GM23338 (cell line): ENCODE data around the gene DYNC2H1. TPM values are rescaled to one million over a fixed set of nuclear protein-coding genes. Genes with fewer than 3 reads are reported as not detected.

Source experiments
- ATAC-seq: fragments of 200-7000 bp; cut with Tn5 transposase; 3 replicates; pipeline ENCODE4 v1.9.1; 2020
- DNase-seq: peaks from one replicate; pipeline ENCODE4 v3.0.0-alpha.2; 2015; ENCODE audit warnings: low spot score
- H2AFZ ChIP-seq: fragments of 200-600 bp; sonication (generic); 2 replicates; pipeline ENCODE4 v1.8.0; 2016; ENCODE audit warnings: antibody characterized with exemption, mild to moderate bottlenecking, moderate library complexity
- H3F3A ChIP-seq: fragments of 200-600 bp; sonication (generic); replicated peaks from 2 replicates; pipeline ENCODE4 v1.8.0; 2017; ENCODE audit warnings: antibody characterized with exemption, mixed run types, low read depth
- H3K27ac ChIP-seq: fragments of 200-600 bp; sonication (generic); 2 replicates; pipeline ENCODE4 v1.6.1; 2016; ENCODE audit warnings: low read depth
- H3K27me3 ChIP-seq: fragments of 200-600 bp; sonication (generic); 2 replicates; pipeline ENCODE4 v1.8.0; 2016; ENCODE audit warnings: mild to moderate bottlenecking, mixed run types, moderate library complexity; ENCODE audit not compliant: insufficient read depth
- H3K36me3 ChIP-seq: fragments of 200-600 bp; sonication (generic); 2 replicates; pipeline ENCODE4 v1.8.0; 2016; ENCODE audit warnings: mild to moderate bottlenecking; ENCODE audit not compliant: insufficient read depth
- H3K4me1 ChIP-seq: fragments of 200-600 bp; sonication (generic); 2 replicates; pipeline ENCODE4 v1.8.0; 2016; ENCODE audit warnings: mild to moderate bottlenecking, moderate library complexity; ENCODE audit not compliant: insufficient read depth
- H3K4me2 ChIP-seq: fragments of 200-600 bp; sonication (generic); 2 replicates; pipeline ENCODE4 v1.7.1; 2017; ENCODE audit warnings: mixed run types
- H3K4me3 ChIP-seq: fragments of 200-600 bp; sonication (generic); 2 replicates; pipeline ENCODE4 v1.6.1; 2016; ENCODE audit warnings: mixed run types
- H3K79me2 ChIP-seq: fragments of 200-600 bp; sonication (generic); replicated peaks from 2 replicates; pipeline ENCODE4 v1.8.0; 2017; ENCODE audit warnings: mild to moderate bottlenecking; ENCODE audit not compliant: insufficient read depth
- H3K9me2 ChIP-seq: fragments of 200-600 bp; sonication (generic); 2 replicates; pipeline ENCODE4 v1.8.0; 2017; ENCODE audit not compliant: insufficient read depth
- H4K20me1 ChIP-seq: fragments of 200-600 bp; sonication (generic); replicated peaks from 2 replicates; pipeline ENCODE4 v1.8.0; 2017; ENCODE audit warnings: mild to moderate bottlenecking; ENCODE audit not compliant: insufficient read depth
- H3K27ac Mint-ChIP-seq: 2 replicates; pipeline ENCODE4 v1.8.0; 2020; ENCODE audit warnings: inconsistent platforms, mild to moderate bottlenecking, moderate library complexity, mixed read lengths
- H3K27me3 Mint-ChIP-seq: 3 replicates; pipeline ENCODE4 v1.8.0; 2022; ENCODE audit warnings: low read depth, mild to moderate bottlenecking, moderate library complexity, mixed read lengths, inconsistent platforms; ENCODE audit not compliant: insufficient read depth, poor library complexity
- H3K36me3 Mint-ChIP-seq: 3 replicates; pipeline ENCODE4 v1.8.0; 2021; ENCODE audit warnings: low read depth, mild to moderate bottlenecking, inconsistent platforms, moderate library complexity, mixed read lengths
- H3K4me1 Mint-ChIP-seq: 3 replicates; pipeline ENCODE4 v1.8.0; 2020; ENCODE audit warnings: mild to moderate bottlenecking, inconsistent platforms, mixed read lengths
- H3K4me3 Mint-ChIP-seq: 3 replicates; pipeline ENCODE4 v1.8.0; 2021; ENCODE audit warnings: moderate library complexity, mild to moderate bottlenecking, inconsistent platforms, mixed read lengths
- H3K9me3 Mint-ChIP-seq: 3 replicates; pipeline ENCODE4 v1.8.0; 2020; ENCODE audit warnings: moderate library complexity, mild to moderate bottlenecking, inconsistent platforms, mixed read lengths
- CREB1 ChIP-seq: fragments of 250-450 bp; sonication (Bioruptor Pico); IDR thresholded peaks from 2 replicates; pipeline ENCODE4 v1.5.0; 2020; ENCODE audit warnings: low read depth, mild to moderate bottlenecking, moderate library complexity
- EZH2 ChIP-seq: fragments of 200-600 bp; sonication (generic); IDR thresholded peaks from one replicate; pipeline ENCODE4 v1.8.0; 2017; ENCODE audit warnings: antibody characterized with exemption, mild to moderate bottlenecking, low read depth; ENCODE audit not compliant: unreplicated experiment
- EZH2phosphoT487 ChIP-seq: fragments of 200-600 bp; sonication (generic); IDR thresholded peaks from one replicate; pipeline ENCODE4 v1.8.1; 2018; ENCODE audit warnings: antibody characterized with exemption; ENCODE audit not compliant: unreplicated experiment
- JUNB ChIP-seq: IDR thresholded peaks from one replicate; pipeline ENCODE4 v1.6.1; 2016; ENCODE audit warnings: antibody characterized with exemption; ENCODE audit not compliant: unreplicated experiment
- NANOG ChIP-seq: IDR thresholded peaks from 2 replicates; pipeline ENCODE4 v1.6.1; 2016; ENCODE audit warnings: antibody characterized with exemption, borderline replicate concordance
- POLR2AphosphoS5 ChIP-seq: IDR thresholded peaks from 2 replicates; pipeline ENCODE4 v1.6.1; 2016; ENCODE audit warnings: antibody characterized with exemption, low read depth
- STAT1 ChIP-seq: IDR thresholded peaks from one replicate; pipeline ENCODE4 v1.6.1; 2016; ENCODE audit warnings: antibody characterized with exemption; ENCODE audit not compliant: unreplicated experiment
- ZNF331 ChIP-seq: fragments of 250-450 bp; sonication (Bioruptor Pico); IDR thresholded peaks from 2 replicates; pipeline ENCODE4 v1.5.0; 2020; ENCODE audit warnings: low read depth, mild to moderate bottlenecking, moderate library complexity
- polyA plus RNA-seq: library from polyadenylated mRNA; unstranded; fragments of >200 nt; fragmentation: Nextera tagmentation; extraction: Ambion mirVana; gene quantifications from 2 replicates; pipeline ENCODE4 v1.2.1, GENCODE V29; 2016
- total RNA-seq: library from RNA; depleted of rRNA; stranded (reverse); fragments of >200 nt; shearing (Covaris generic); gene quantifications from 2 replicates; pipeline ENCODE4 v1.2.3, GENCODE V29; 2014
- TF ChIP-seq, protein P1 (sequence below), 2 experiments: fragments of 200-600 bp in 1 of 2; sonication (generic) in 1 of 2; conservative IDR thresholded peaks; 2 replicates each; pipeline versions ENCODE4 v1.5.1 to v1.6.1; 2016 to 2017; ENCODE audit warnings: antibody characterized with exemption in 2 of 2, low read depth in 2 of 2, mild to moderate bottlenecking in 2 of 2, moderate library complexity in 1 of 2
- TF ChIP-seq, protein P2 (sequence below): IDR thresholded peaks from one replicate; pipeline ENCODE4 v1.6.1; 2018; ENCODE audit warnings: antibody characterized with exemption; ENCODE audit not compliant: unreplicated experiment

Gene DYNC2H1
- total and polyA plus RNA-seq, 2 experiments from 2014 or later = 19.3 to 22.5 TPM

DNA sequence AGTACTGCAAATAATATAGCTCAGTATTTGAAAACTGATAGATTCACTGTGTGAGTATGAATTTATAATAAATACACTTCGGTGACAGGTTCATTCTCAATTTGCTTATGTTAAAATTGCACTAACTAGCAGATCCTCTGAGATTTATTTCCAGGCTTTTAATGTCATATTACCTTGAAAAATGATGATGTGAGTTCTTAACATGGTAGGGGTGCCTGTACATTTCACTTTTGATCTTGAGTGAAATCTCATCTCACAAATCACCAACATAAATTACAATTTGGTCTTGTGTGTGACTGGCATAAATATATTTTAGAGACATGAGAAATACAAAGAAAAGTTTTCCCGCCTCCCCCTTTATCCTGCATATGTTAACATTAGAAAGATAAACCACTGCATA is 240.4 kb downstream of the DYNC2H1 start (continued):
- TF ChIP-seq, protein P1, sequence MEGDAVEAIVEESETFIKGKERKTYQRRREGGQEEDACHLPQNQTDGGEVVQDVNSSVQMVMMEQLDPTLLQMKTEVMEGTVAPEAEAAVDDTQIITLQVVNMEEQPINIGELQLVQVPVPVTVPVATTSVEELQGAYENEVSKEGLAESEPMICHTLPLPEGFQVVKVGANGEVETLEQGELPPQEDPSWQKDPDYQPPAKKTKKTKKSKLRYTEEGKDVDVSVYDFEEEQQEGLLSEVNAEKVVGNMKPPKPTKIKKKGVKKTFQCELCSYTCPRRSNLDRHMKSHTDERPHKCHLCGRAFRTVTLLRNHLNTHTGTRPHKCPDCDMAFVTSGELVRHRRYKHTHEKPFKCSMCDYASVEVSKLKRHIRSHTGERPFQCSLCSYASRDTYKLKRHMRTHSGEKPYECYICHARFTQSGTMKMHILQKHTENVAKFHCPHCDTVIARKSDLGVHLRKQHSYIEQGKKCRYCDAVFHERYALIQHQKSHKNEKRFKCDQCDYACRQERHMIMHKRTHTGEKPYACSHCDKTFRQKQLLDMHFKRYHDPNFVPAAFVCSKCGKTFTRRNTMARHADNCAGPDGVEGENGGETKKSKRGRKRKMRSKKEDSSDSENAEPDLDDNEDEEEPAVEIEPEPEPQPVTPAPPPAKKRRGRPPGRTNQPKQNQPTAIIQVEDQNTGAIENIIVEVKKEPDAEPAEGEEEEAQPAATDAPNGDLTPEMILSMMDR (conservative IDR thresholded peaks at IDR 0.05; ENCODE audit: low read depth in 2 of 2) = no peak
- TF ChIP-seq EZH2phosphoT487 (no peak), JUNB (no peak)
- TF ChIP-seq, protein P2, sequence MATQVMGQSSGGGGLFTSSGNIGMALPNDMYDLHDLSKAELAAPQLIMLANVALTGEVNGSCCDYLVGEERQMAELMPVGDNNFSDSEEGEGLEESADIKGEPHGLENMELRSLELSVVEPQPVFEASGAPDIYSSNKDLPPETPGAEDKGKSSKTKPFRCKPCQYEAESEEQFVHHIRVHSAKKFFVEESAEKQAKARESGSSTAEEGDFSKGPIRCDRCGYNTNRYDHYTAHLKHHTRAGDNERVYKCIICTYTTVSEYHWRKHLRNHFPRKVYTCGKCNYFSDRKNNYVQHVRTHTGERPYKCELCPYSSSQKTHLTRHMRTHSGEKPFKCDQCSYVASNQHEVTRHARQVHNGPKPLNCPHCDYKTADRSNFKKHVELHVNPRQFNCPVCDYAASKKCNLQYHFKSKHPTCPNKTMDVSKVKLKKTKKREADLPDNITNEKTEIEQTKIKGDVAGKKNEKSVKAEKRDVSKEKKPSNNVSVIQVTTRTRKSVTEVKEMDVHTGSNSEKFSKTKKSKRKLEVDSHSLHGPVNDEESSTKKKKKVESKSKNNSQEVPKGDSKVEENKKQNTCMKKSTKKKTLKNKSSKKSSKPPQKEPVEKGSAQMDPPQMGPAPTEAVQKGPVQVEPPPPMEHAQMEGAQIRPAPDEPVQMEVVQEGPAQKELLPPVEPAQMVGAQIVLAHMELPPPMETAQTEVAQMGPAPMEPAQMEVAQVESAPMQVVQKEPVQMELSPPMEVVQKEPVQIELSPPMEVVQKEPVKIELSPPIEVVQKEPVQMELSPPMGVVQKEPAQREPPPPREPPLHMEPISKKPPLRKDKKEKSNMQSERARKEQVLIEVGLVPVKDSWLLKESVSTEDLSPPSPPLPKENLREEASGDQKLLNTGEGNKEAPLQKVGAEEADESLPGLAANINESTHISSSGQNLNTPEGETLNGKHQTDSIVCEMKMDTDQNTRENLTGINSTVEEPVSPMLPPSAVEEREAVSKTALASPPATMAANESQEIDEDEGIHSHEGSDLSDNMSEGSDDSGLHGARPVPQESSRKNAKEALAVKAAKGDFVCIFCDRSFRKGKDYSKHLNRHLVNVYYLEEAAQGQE = no peak

DNA sequence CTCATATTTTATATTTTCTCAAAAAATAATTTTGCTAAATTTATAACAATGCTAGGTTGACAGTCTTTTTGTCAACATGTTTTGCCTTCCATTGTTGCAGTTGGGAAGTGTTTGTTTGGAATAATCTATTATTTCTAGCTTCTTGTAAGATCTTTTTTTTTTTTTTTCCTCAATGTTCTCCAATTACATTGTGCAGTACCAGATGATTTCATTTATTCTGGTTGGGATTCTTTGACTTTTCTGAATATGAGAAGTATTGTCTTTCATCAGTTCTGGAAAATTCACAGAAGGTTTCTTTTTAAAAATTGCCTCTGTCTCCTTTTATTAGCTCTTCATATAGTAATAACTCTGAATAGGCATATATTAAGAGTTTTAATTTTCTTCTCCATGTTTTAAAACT is 245.4 kb downstream of the DYNC2H1 start:
- Histone ChIP-seq H3K4me2 (no peak overlapping the region), H3K36me3 (no peaks in the 10 kb centered on the region), H3K4me1 (no peaks in the 10 kb centered on the region), H3K27me3 (no peaks in the 10 kb centered on the region), H3K4me3 (no peak overlapping the region), H4K20me1 (no peaks in the 10 kb centered on the region), H3K27ac (no peak overlapping the region), H2AFZ (no peak overlapping the region), H3F3A (no peaks in the 10 kb centered on the region), H3K79me2 (no peaks in the 10 kb centered on the region), H3K9me2 (no peaks in the 10 kb centered on the region; the same call in 1 of the 2 replicates)
- Mint-ChIP-seq H3K36me3 (peaks cover 3% of the 10 kb centered on the region; the same call in 1 of the 3 replicates), H3K9me3 (no peaks in the 10 kb centered on the region), H3K27me3 (no peaks in the 10 kb centered on the region), H3K4me1 (peaks cover 6% of the 10 kb centered on the region), H3K4me3 (no peak overlapping the region), H3K27ac (no peak overlapping the region)
- DNase-seq (no peak), ATAC-seq (no peak)
- no peak for TF ChIP-seq CREB1
- no peak for TF ChIP-seq EZH2phosphoT487
- no peak for TF ChIP-seq POLR2AphosphoS5
- no peak for TF ChIP-seq STAT1
- no peak for TF ChIP-seq ZNF331 (CRISPR knock-in tag)
- TF ChIP-seq EZH2 = no peak
- TF ChIP-seq JUNB = no peak
- TF ChIP-seq NANOG = no peak
- TF ChIP-seq, protein P2 = no peak
- TF ChIP-seq, protein P1 (conservative IDR thresholded peaks at IDR 0.05; ENCODE audit: low read depth in 2 of 2) = no peak
